HG03460 (cell line): ENCODE data around the gene GARIN1A.
"Not testable (repeated sequence)": the region's sequence is repeated elsewhere in the genome, so short reads cannot be mapped to it uniquely, and the experiment has no call there.

Experiments
- ATAC-seq: cut with Tn5 transposase; IDR thresholded peaks from one replicate; pipeline ENCODE4 v1.9.1; 2021; ENCODE audit not compliant: unreplicated experiment

Gene GARIN1A

GRCh38 chr7:128671992-128672391 lies at the start of gene GARIN1A:
TSS of gene GARIN1A (plus strand) at chr7:128672292. CDS start at chr7:128672398, 106 bp downstream.
- no peak for ATAC-seq

GRCh38 chr7:128627124-128627523 lies 45.0 kb upstream of the GARIN1A start:
- not testable (repeated sequence) for ATAC-seq

DNA sequence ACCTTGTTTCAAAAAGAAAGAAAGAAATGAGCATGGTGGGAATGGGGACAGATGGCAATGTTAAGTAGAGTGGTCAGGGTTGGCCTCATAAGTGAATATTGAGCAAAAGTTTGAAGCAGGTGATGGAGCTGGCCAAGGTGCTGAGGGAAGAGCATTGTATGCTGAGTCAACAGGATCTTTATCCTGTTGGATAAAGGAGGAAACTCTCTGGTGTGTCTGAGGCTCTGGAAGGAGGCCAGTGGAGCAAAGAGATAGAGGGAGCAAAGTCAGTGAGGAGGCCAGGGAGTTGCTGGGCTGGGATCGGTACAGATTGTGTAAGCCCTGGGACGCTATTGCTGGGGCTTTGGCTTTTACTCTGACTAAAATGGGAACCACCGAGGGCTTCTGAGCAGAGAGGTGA lies 38.2 kb upstream of the GARIN1A start:
- ATAC-seq, result not testable (repeated sequence)

- not testable (repeated sequence) for ATAC-seq
Observed at GRCh38 chr7:128645206-128645605, 26.9 kb upstream of the GARIN1A start.

- ATAC-seq, result not testable (repeated sequence)
Observed at GRCh38 chr7:128645844-128646243, 26.2 kb upstream of the GARIN1A start.

DNA sequence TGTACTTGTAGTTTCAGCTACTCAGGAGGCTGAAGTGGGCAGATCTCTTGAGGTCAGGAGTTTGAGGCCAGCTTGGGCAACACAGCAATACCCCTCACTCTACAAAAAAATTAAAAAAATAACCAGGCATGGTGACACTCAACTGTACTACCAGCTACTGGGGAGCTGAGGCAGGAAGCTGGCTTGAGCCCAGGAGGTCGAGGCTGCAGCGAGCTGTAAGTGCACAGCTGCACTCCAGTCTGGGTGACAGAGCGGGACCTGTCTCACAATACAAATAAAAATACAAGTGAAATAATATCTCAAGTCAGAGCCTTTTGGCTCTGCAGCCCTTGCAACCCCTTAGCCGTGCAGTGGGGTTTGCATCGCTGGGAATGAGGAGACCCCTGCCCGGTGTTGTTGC lies 25.2 kb upstream of the GARIN1A start:
- ATAC-seq, result not testable (repeated sequence)

DNA sequence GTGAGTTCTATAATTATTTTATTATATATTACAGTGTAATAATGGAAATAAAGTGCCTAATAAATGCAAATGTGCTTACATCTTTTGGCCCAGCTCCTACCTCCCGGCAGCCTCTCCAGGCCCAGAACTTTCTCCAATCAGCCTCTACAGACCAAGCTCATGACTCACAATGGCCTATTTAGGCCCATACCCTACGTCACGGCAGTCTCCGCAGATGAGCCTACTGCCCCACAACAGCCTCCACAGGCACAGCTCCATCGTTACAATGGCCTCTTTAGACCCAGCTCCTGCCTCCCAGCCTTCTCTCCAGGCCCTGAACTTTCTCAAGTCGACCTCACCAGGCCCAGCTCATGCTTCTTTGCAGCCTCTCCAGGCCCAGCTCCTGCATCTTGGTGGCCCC lies 21.0 kb upstream of the GARIN1A start:
- ATAC-seq, result not testable (repeated sequence)

DNA sequence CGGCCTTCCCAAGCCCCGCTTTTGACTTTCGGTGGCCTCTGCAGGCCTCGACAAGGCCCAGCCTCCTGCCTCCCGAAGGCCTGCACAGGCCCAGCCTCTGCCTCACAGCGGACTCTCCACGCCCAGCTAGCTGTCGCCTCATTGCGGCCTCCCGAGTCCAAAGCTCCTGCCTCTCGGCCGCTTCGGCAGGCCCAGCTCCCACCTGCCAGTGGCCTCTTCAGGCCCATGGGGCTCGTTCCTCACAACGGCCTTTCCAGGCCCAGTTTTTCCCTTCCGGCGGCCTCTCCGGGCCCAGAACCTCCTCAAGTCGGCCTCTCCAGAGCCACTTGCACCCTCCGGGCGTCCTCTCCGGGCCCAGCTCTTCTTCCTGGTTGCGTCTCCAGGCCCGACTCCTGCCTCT lies 19.5 kb upstream of the GARIN1A start:
- ATAC-seq, result not testable (repeated sequence)

DNA sequence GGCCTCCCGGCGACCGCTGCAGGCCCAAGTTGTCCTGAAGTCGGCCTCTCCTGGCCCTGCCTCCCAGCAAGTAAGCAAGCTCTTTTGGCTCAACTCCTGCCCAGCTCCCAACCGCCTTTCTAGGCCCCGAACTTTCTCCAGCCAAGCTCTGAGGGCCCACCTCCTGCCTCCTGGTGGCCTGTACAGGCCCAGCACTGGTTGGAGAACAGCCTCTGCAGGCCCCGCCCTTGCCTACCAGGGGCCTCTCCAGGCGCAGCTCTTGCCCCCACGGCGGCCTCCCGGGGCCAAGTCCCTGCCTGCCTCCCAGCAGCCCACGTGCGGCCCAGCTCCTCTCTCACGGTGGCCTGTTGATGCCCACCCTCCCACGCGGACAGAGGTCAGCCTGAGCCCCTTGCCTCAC lies 18.9 kb upstream of the GARIN1A start:
- ATAC-seq, result not testable (repeated sequence)

- not testable (repeated sequence) for ATAC-seq
Observed at GRCh38 chr7:128654080-128654479, 18.0 kb upstream of the GARIN1A start.

DNA sequence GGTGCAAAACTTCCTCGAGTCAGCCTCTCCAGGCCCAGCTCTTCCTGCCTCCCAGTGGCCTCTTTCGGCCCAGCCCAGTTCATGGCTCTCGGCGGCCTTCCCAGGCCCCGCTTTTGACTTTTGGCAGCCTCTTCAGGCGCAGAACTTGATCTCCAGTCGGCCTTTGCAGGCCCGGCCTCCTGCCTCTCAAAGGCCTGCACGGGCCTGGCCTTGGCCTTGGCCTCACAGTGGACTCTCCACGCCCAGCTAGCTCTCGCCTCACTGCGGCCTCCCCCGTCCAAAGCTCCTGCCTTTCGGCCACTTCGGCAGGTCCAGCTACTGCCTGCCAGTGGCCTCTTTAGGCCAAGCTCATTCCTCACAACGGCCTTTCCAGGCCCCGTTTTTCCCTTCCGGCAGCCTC lies 17.6 kb upstream of the GARIN1A start:
- ATAC-seq, result not testable (repeated sequence)

DNA sequence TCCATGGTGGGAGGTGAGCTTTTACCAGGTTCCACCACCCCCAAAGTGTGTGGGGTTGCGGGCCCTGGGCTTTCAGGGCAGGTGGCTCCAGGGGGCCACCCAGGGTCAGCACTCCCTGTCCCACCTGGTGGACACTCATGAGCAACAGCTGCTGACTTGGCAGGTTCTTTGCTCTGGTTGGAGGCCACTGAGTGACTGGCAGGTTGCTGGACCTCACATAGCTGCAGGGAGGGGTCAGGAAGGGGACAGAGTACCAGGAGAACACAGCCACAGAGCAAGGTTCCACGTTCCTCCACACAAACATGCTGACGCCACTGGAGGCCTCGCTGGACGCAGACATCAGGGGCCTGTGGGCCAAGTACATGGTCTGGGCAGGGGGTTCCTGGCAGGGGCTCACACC lies 13.7 kb upstream of the GARIN1A start:
- ATAC-seq, result not testable (repeated sequence)

DNA sequence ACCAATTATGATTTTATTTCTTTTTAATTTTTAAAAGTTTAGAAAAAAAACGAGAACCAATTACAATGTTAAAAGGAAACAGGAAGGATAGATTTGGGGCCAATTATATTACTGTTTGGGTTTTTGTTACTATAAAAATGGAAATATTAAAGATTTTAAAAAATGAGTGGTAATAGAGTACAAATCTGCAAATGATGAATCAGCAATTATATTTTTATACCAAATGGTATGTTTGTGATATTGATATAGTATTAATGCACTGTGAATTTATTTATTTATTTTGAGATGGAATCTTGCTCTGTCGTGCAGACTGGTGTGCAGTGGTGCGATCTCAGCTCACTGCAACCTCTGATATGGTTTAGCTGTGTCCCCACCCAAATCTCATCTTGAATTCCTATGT lies 11.5 kb upstream of the GARIN1A start:
- no peak for ATAC-seq

GRCh38 chr7:128661446-128661845 lies 10.6 kb upstream of the GARIN1A start:
- no peak for ATAC-seq

DNA sequence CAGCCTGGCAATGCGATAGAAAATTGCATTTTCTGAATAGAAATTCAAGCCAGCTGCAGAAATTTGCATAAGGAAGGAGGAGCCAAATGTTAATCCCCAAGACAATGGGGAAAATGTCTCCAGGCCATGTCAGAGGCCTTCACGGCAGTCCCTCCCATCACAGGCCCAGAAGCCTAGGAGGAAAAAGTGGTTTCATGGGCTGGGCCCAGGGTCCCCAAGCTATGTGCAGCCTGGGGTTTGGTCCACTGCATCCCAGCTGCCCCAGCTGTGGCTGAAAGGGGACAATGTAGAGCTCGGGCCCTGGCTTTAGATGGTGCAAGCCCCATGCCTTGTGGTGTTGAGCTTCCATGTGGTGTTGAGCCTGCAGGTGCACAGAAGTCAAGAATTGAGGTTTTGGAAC lies 10.0 kb upstream of the GARIN1A start:
- no peak for ATAC-seq

DNA sequence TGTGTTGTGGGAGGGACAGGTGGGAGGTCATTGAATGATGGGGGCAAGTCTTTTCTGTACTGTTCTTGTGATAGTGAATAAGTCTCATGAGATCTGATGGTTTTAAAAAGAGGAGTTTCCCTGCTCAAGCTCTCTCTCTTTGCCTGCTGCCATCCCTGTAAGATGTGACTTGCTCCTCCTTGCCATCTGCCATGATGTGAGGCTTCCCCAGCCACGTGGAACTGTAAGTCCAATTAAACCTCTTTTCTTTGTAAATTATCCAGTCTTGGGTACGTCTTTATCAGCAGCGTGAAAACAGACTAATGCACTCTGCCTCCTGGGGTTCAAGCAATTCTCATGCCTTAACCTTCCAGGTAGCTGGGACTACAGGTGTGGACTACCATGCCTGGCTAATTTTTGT lies 8.9 kb upstream of the GARIN1A start:
- not testable (repeated sequence) for ATAC-seq

DNA sequence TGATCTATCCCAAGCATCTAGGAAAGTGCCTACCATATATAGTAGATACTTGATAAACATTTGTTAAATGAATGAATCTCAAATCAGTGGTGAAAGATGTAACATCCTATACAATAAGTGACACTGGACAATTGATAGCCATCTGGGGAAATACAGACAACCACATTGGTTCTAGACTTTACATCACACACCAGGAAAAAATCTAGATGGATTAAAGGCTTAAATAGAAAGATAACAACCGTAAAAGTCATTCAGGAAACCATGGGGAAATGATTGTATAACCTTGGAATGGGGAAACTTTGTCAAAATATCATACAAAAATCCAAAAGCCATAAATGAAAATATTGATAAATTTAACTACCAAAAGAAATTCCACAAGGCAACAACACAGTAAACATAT lies 7.0 kb upstream of the GARIN1A start:
- ATAC-seq, result no peak

GRCh38 chr7:128666200-128666599 lies 5.9 kb upstream of the GARIN1A start:
- ATAC-seq, result no peak

DNA sequence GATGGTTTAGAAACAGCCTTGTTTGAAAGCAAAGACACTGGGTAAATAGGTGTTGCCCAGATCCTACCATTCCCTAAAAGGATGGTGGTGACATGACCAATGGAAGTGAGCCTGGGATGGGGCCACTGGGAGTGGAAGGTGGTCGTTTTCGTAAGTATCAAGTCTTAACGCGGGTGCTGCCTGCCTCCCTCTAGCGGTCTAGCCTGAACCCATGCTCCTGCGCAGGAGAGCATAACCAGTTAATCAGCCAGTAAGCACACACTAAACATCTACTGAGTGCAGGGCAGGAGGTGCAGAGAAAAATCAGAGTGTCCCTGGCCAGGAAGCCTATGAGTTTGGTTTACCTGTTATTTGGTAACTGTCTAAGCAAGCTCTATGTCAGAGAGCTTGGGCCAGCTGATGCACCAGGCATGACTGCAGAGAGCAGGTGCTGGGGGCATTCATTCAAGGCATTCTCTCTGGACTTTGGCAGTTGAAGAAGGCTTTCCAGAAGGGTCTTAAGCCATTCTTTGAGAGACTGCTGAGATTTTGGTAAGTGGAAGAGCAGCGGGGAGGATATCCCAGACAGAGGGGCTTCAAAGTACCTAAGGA lies 930 bp downstream of the GARIN1A start:
- ATAC-seq, result no peak

- ATAC-seq, result no peak
Observed at GRCh38 chr7:128673571-128673970, 1.5 kb downstream of the GARIN1A start.

DNA sequence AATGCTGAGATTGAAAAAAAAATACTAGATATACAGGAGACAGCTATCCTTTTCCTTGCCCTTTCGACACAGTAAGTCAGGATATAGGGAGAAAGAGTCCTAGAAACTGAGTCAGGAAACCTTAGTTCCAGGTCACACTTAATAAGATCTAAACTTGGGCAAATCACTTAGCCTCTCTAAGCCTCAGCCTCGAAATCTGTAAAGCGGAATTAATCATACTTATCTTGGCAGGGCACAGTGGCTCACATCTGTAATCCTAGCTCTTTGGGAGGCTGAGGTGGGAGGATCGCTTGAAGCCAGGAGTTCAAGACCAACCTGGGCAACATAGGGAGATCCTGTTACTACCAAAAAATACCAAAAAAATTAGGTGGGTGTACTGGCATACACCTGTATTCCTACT lies 4.6 kb downstream of the GARIN1A start:
- no peak for ATAC-seq

- no peak for ATAC-seq
Observed at GRCh38 chr7:128679920-128680319, 7.8 kb downstream of the GARIN1A start.

GRCh38 chr7:128681794-128682537 lies 9.9 kb downstream of the GARIN1A start:
- ATAC-seq, result no peak
